HG03432 (cell line): ENCODE results near the gene NFIC.
"Not testable (repeated sequence)": the region's sequence is repeated elsewhere in the genome, so short reads cannot be mapped to it uniquely, and the experiment has no call there.

ENCODE experiments used
- ATAC-seq: cut with Tn5 transposase; IDR thresholded peaks from one replicate; pipeline ENCODE4 v1.9.1; 2021; ENCODE audit warnings: mild to moderate bottlenecking, moderate library complexity; ENCODE audit not compliant: unreplicated experiment

The NFIC gene

DNA sequence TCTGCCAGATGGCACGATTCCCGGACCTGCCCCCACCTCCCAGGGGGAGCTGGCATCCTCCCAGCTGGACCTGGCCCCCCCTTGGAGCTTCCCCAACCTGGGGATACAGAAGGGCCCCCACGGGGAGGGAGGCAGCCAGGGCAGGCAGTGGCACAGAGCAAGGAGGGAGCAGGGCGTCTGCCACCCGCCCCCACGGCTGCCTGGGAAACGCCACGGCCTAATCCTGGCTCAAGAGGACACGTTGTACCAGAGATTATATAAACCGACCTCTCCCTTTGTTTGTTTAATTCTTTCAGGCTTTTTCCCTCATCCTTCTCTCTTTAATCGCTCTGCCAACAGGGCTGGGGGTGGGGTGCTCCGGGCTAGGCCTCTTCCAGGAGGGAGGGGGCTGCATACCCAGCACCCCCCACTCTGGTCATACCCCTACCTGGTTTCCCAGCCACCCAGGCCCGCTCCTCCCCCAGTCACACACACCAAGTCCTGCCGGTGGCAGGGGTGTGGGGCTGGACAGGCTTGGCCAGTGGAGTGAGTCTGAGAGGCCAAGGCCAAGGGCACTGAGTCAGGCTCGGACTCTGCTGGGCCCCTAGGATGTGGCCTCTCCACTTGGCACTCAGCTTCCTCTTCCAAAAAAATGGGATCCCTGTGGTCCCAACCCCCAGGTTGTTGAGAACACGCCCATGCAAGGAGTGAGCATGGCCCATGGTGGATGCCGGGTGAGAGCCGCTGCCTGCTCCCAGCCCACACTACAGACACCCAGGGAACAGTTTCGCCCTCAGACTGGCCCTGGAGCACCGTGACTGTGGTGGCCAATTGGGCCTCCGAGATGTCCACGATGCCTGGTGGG is 29.5 kb upstream of the NFIC start:
- no peak for ATAC-seq

GRCh38 chr19:3338541-3339181 is 27.7 kb upstream of the NFIC start:
- ATAC-seq = no peak

GRCh38 chr19:3340340-3340739 is 26.0 kb upstream of the NFIC start:
- ATAC-seq = no peak

DNA sequence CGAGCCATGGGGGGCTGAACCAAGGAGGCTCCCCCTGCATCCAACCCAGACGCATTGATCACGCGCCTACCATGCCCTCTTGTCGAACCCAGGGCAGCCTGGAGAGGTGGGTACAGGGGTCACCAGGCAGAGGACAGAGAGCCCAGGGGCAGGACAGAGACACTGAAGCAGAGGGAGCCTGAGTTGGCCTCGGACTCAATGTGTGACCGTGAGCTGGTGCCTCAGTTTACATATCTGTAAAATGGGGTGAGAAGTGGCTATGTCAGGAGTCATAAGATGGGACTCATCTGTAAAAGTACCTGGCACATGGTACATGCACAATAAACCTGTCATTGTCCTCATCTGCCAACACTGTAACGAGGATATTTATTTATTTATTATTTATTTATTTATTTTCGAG is 24.1 kb upstream of the NFIC start:
- no peak for ATAC-seq

DNA sequence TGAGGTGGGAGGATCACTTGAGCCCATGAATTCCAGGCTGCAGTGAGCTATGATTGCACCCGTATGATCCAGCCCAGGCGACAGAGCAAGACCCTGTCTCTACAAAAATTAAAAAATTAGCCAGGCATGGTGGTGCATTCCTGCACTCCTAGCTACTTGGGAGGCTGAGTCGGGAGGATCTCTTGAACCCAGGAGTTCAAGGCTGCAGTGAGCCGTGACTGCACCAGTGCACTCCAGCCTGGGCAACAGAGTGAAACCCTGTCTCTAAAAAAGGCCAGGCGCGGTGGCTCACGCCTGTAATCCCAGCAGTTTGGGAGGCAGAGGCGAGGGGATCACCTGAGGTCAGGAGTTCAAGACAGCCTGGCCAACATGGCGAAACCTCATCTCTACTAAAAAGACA is 23.4 kb upstream of the NFIC start:
- not testable (repeated sequence) for ATAC-seq

GRCh38 chr19:3343619-3344502 is 22.5 kb upstream of the NFIC start:
- ATAC-seq = no peak

GRCh38 chr19:3344608-3345598 is 21.5 kb upstream of the NFIC start:
- ATAC-seq = no peak

GRCh38 chr19:3345850-3346460 is 20.4 kb upstream of the NFIC start:
- ATAC-seq = no peak

DNA sequence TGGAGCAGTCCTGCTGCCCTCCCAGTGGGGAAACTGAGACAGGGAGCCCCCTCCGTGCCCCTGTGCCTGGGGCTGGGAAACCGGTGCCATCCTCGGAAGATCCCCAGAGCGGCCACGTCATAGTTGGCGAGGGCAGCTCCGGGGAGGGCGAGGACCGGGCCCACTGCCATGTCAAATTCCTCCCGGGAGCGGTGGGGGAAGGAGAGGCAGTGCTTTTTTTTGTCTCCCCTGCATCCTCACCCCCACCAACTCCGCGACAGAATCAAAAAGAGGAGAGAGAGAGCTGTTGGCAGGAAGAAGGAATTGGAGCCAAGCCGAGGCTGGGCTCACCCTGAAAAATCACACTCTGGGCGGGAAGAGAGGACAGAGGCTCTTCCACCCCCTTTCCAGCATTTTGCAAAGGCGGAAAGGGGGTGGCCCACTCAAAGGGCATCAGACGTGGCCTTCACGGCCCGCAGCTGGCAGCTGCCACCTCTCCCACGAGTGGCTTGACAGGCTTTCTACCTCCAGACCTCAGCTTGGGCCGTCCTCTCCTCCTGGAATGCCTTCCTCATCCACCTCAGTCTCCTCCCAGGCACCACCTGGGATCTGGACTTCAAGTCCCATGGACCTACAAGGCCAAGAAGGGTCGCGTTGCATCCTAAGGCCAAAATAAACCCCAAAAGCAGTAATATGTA is 19.6 kb upstream of the NFIC start:
- ATAC-seq = no peak

GRCh38 chr19:3348042-3348441 is 18.3 kb upstream of the NFIC start:
- ATAC-seq = no peak

- ATAC-seq = not testable (repeated sequence)
Measured at GRCh38 chr19:3348469-3348868, 17.9 kb upstream of the NFIC start.

GRCh38 chr19:3350014-3350663 is 16.2 kb upstream of the NFIC start:
- no peak for ATAC-seq

DNA sequence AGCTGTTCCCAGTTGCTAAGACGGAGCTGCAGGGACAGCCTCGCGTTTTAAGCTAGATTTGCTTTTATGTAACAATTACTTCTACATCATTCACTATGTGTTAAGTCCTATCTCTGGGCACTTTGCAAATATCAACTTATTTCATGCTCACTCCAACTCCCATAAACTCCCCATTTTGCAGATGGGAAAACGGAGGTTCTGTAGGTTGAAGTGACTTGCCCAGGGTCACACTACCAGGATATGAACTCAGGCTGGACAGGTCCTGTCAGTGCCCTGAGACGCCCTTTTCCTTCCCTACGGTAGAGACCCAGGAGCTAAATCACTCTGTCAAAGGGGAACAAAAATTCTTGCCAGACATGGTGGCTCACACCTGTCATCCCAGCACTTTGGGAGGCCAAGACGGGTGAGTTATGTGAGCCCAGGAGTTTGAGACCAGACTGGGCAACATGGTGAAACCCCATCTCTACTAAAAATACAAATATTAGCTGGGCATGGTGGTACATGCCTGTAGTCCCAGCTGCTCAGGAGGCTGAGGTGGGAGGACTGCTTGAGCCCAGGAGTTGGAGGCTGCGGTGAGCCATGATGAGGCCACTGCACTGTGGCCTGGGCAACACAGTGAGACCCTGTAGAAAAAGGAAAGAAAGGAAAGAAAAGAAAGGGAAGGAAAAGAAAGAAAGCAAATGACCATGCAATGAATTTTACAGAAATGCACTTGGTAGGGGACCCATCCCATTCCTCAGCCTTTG is 14.5 kb upstream of the NFIC start:
- no peak for ATAC-seq

DNA sequence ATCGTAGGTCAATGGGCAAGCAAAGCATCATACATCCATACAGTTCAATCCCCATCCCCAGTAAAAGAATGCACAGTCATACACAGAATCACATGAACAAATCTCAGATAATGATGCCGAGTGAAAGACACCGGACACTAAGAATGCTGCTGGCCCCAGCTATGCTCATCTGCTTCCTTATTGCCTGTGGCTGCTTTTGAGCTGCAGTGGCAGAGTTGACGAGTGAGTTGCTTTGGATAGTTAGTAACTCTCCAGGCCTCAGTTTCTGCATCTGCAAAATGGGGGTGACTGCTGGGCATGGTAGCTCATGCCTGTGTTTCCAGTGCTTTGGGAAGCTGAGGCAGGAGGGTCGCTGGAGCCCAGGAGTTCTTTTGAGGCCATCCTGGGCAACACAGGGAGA is 12.9 kb upstream of the NFIC start:
- ATAC-seq = no peak

- no peak for ATAC-seq
Measured at GRCh38 chr19:3356805-3357204, 9.6 kb upstream of the NFIC start.

GRCh38 chr19:3357271-3357991 is 9.0 kb upstream of the NFIC start:
- no peak for ATAC-seq

DNA sequence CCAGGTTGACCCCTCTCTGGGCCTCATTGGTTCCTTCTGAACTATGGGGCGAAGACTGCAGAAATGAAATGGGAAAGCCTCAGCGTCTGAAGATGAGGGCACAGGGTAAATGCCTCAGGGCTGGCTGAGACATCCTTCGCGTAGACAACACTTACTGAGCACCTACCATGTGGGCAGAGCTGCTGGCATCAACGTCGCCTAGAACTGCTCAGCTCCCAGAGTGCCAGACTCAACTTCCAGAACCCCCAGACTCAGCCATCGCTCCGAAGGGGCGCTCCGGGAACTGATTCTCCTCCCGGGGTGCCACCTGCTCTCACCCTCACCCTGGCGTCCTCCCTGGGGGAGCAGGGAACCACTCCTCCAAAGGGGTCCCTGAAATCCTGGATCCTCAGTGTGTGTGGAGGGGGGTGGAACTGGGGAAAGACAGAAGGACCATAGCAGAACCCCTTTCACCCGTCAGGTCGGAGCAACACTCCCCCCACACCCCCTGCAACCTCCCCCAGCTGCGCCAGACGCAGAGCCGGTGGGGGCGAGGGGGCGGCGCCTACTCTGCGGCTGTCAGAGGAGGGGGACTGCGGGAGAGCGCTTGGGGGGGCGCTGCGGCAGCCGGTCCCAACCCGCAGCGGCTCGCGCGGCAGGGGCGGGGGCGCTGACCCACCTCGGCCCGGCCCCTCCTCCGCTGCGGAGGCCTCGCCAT is 8.2 kb upstream of the NFIC start:
- no peak for ATAC-seq
